ENCODE results near the gene PRKD1.

GRCh38 chr14:29926701-29927375 is 809 bp downstream of the PRKD1 start:
- TF ChIP-seq CTCF (IDR thresholded peaks at IDR 0.05) (no peak), POLR2A (IDR thresholded peaks at IDR 0.05) (no peak)
